GM23338 (cell line): ENCODE measurements around the gene TRAPPC12. TPM values are rescaled to one million over a fixed set of nuclear protein-coding genes. Genes with fewer than 3 reads are reported as not detected.

ENCODE experiments used
- ATAC-seq: fragments of 200-7000 bp; cut with Tn5 transposase; 3 replicates; pipeline ENCODE4 v1.9.1; 2020
- DNase-seq: peaks from one replicate; pipeline ENCODE4 v3.0.0-alpha.2; 2015; ENCODE audit warnings: low spot score
- H2AFZ ChIP-seq: fragments of 200-600 bp; sonication (generic); 2 replicates; pipeline ENCODE4 v1.8.0; 2016; ENCODE audit warnings: antibody characterized with exemption, mild to moderate bottlenecking, moderate library complexity
- H3F3A ChIP-seq: fragments of 200-600 bp; sonication (generic); replicated peaks from 2 replicates; pipeline ENCODE4 v1.8.0; 2017; ENCODE audit warnings: antibody characterized with exemption, mixed run types, low read depth
- H3K27ac ChIP-seq: fragments of 200-600 bp; sonication (generic); 2 replicates; pipeline ENCODE4 v1.6.1; 2016; ENCODE audit warnings: low read depth
- H3K27me3 ChIP-seq: fragments of 200-600 bp; sonication (generic); 2 replicates; pipeline ENCODE4 v1.8.0; 2016; ENCODE audit warnings: mild to moderate bottlenecking, mixed run types, moderate library complexity; ENCODE audit not compliant: insufficient read depth
- H3K36me3 ChIP-seq: fragments of 200-600 bp; sonication (generic); 2 replicates; pipeline ENCODE4 v1.8.0; 2016; ENCODE audit warnings: mild to moderate bottlenecking; ENCODE audit not compliant: insufficient read depth
- H3K4me1 ChIP-seq: fragments of 200-600 bp; sonication (generic); 2 replicates; pipeline ENCODE4 v1.8.0; 2016; ENCODE audit warnings: mild to moderate bottlenecking, moderate library complexity; ENCODE audit not compliant: insufficient read depth
- H3K4me2 ChIP-seq: fragments of 200-600 bp; sonication (generic); 2 replicates; pipeline ENCODE4 v1.7.1; 2017; ENCODE audit warnings: mixed run types
- H3K4me3 ChIP-seq: fragments of 200-600 bp; sonication (generic); 2 replicates; pipeline ENCODE4 v1.6.1; 2016; ENCODE audit warnings: mixed run types
- H3K79me2 ChIP-seq: fragments of 200-600 bp; sonication (generic); replicated peaks from 2 replicates; pipeline ENCODE4 v1.8.0; 2017; ENCODE audit warnings: mild to moderate bottlenecking; ENCODE audit not compliant: insufficient read depth
- H3K9me2 ChIP-seq: fragments of 200-600 bp; sonication (generic); 2 replicates; pipeline ENCODE4 v1.8.0; 2017; ENCODE audit not compliant: insufficient read depth
- H4K20me1 ChIP-seq: fragments of 200-600 bp; sonication (generic); replicated peaks from 2 replicates; pipeline ENCODE4 v1.8.0; 2017; ENCODE audit warnings: mild to moderate bottlenecking; ENCODE audit not compliant: insufficient read depth
- H3K27ac Mint-ChIP-seq: 2 replicates; pipeline ENCODE4 v1.8.0; 2020; ENCODE audit warnings: inconsistent platforms, mild to moderate bottlenecking, moderate library complexity, mixed read lengths
- H3K27me3 Mint-ChIP-seq: 3 replicates; pipeline ENCODE4 v1.8.0; 2022; ENCODE audit warnings: low read depth, mild to moderate bottlenecking, moderate library complexity, mixed read lengths, inconsistent platforms; ENCODE audit not compliant: insufficient read depth, poor library complexity
- H3K36me3 Mint-ChIP-seq: 3 replicates; pipeline ENCODE4 v1.8.0; 2021; ENCODE audit warnings: low read depth, mild to moderate bottlenecking, inconsistent platforms, moderate library complexity, mixed read lengths
- H3K4me1 Mint-ChIP-seq: 3 replicates; pipeline ENCODE4 v1.8.0; 2020; ENCODE audit warnings: mild to moderate bottlenecking, inconsistent platforms, mixed read lengths
- H3K4me3 Mint-ChIP-seq: 3 replicates; pipeline ENCODE4 v1.8.0; 2021; ENCODE audit warnings: moderate library complexity, mild to moderate bottlenecking, inconsistent platforms, mixed read lengths
- H3K9me3 Mint-ChIP-seq: 3 replicates; pipeline ENCODE4 v1.8.0; 2020; ENCODE audit warnings: moderate library complexity, mild to moderate bottlenecking, inconsistent platforms, mixed read lengths
- EZH2 ChIP-seq: fragments of 200-600 bp; sonication (generic); IDR thresholded peaks from one replicate; pipeline ENCODE4 v1.8.0; 2017; ENCODE audit warnings: antibody characterized with exemption, mild to moderate bottlenecking, low read depth; ENCODE audit not compliant: unreplicated experiment
- EZH2phosphoT487 ChIP-seq: fragments of 200-600 bp; sonication (generic); IDR thresholded peaks from one replicate; pipeline ENCODE4 v1.8.1; 2018; ENCODE audit warnings: antibody characterized with exemption; ENCODE audit not compliant: unreplicated experiment
- NANOG ChIP-seq: IDR thresholded peaks from 2 replicates; pipeline ENCODE4 v1.6.1; 2016; ENCODE audit warnings: antibody characterized with exemption, borderline replicate concordance
- polyA plus RNA-seq: library from polyadenylated mRNA; unstranded; fragments of >200 nt; fragmentation: Nextera tagmentation; extraction: Ambion mirVana; gene quantifications from 2 replicates; pipeline ENCODE4 v1.2.1, GENCODE V29; 2016
- total RNA-seq: library from RNA; depleted of rRNA; stranded (reverse); fragments of >200 nt; shearing (Covaris generic); gene quantifications from 2 replicates; pipeline ENCODE4 v1.2.3, GENCODE V29; 2014
- TF ChIP-seq, protein P1 (sequence below): IDR thresholded peaks from one replicate; pipeline ENCODE4 v1.6.1; 2018; ENCODE audit warnings: antibody characterized with exemption; ENCODE audit not compliant: unreplicated experiment
- TF ChIP-seq, protein P2 (sequence below): fragments of 250-450 bp; sonication (Bioruptor Pico); IDR thresholded peaks from 2 replicates; pipeline ENCODE4 v1.5.0; 2020; ENCODE audit warnings: mild to moderate bottlenecking, moderate library complexity
- TF ChIP-seq, protein P3 (sequence below): IDR thresholded peaks from 2 replicates; pipeline ENCODE4 v1.6.1; 2016; ENCODE audit warnings: antibody characterized with exemption

The TRAPPC12 gene
- total and polyA plus RNA-seq, 2 experiments from 2014 or later, result 48.9 to 57.7 TPM

DNA sequence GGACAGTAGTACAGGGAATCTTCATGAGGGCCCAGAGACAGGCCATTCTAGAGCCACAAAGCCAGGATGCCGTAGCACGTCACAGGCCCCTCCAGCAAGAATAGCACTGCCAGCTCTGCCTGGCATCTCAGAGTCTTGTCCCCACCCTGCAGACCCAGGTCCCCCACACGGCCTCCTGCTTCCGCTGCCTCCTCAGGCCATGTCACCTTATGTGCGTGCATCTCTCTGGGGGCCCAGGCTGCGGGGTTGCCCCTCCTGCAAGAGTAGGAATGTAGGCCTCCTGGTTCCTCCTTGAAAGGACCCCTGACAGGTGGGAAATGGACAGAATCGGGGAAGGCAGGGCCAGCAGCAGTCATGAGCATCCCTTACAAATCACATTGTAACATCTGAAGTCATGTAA lies 90.0 kb downstream of the TRAPPC12 start:
- no peak for ATAC-seq
- no peak overlapping the region for H3K27ac Mint-ChIP-seq

More for the DNA sequence above, 90.0 kb downstream of the TRAPPC12 start:
- DNase-seq, result no peak
- Histone ChIP-seq H3K27me3 (no peaks in the 10 kb centered on the region), H4K20me1 (no peaks in the 10 kb centered on the region), H3K79me2 (no peaks in the 10 kb centered on the region), H3K4me2 (no peak overlapping the region), H3K36me3 (no peaks in the 10 kb centered on the region), H3K27ac (no peak overlapping the region), H3F3A (no peaks in the 10 kb centered on the region), H3K4me1 (no peaks in the 10 kb centered on the region), H3K4me3 (no peak overlapping the region), H2AFZ (no peak overlapping the region), H3K9me2 (no peaks in the 10 kb centered on the region)
- no peak overlapping the region for H3K4me3 Mint-ChIP-seq
- TF ChIP-seq, protein P1, sequence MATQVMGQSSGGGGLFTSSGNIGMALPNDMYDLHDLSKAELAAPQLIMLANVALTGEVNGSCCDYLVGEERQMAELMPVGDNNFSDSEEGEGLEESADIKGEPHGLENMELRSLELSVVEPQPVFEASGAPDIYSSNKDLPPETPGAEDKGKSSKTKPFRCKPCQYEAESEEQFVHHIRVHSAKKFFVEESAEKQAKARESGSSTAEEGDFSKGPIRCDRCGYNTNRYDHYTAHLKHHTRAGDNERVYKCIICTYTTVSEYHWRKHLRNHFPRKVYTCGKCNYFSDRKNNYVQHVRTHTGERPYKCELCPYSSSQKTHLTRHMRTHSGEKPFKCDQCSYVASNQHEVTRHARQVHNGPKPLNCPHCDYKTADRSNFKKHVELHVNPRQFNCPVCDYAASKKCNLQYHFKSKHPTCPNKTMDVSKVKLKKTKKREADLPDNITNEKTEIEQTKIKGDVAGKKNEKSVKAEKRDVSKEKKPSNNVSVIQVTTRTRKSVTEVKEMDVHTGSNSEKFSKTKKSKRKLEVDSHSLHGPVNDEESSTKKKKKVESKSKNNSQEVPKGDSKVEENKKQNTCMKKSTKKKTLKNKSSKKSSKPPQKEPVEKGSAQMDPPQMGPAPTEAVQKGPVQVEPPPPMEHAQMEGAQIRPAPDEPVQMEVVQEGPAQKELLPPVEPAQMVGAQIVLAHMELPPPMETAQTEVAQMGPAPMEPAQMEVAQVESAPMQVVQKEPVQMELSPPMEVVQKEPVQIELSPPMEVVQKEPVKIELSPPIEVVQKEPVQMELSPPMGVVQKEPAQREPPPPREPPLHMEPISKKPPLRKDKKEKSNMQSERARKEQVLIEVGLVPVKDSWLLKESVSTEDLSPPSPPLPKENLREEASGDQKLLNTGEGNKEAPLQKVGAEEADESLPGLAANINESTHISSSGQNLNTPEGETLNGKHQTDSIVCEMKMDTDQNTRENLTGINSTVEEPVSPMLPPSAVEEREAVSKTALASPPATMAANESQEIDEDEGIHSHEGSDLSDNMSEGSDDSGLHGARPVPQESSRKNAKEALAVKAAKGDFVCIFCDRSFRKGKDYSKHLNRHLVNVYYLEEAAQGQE, result no peak
- TF ChIP-seq EZH2phosphoT487 (no peak), NANOG (no peak), EZH2 (no peak)
- TF ChIP-seq, protein P2, sequence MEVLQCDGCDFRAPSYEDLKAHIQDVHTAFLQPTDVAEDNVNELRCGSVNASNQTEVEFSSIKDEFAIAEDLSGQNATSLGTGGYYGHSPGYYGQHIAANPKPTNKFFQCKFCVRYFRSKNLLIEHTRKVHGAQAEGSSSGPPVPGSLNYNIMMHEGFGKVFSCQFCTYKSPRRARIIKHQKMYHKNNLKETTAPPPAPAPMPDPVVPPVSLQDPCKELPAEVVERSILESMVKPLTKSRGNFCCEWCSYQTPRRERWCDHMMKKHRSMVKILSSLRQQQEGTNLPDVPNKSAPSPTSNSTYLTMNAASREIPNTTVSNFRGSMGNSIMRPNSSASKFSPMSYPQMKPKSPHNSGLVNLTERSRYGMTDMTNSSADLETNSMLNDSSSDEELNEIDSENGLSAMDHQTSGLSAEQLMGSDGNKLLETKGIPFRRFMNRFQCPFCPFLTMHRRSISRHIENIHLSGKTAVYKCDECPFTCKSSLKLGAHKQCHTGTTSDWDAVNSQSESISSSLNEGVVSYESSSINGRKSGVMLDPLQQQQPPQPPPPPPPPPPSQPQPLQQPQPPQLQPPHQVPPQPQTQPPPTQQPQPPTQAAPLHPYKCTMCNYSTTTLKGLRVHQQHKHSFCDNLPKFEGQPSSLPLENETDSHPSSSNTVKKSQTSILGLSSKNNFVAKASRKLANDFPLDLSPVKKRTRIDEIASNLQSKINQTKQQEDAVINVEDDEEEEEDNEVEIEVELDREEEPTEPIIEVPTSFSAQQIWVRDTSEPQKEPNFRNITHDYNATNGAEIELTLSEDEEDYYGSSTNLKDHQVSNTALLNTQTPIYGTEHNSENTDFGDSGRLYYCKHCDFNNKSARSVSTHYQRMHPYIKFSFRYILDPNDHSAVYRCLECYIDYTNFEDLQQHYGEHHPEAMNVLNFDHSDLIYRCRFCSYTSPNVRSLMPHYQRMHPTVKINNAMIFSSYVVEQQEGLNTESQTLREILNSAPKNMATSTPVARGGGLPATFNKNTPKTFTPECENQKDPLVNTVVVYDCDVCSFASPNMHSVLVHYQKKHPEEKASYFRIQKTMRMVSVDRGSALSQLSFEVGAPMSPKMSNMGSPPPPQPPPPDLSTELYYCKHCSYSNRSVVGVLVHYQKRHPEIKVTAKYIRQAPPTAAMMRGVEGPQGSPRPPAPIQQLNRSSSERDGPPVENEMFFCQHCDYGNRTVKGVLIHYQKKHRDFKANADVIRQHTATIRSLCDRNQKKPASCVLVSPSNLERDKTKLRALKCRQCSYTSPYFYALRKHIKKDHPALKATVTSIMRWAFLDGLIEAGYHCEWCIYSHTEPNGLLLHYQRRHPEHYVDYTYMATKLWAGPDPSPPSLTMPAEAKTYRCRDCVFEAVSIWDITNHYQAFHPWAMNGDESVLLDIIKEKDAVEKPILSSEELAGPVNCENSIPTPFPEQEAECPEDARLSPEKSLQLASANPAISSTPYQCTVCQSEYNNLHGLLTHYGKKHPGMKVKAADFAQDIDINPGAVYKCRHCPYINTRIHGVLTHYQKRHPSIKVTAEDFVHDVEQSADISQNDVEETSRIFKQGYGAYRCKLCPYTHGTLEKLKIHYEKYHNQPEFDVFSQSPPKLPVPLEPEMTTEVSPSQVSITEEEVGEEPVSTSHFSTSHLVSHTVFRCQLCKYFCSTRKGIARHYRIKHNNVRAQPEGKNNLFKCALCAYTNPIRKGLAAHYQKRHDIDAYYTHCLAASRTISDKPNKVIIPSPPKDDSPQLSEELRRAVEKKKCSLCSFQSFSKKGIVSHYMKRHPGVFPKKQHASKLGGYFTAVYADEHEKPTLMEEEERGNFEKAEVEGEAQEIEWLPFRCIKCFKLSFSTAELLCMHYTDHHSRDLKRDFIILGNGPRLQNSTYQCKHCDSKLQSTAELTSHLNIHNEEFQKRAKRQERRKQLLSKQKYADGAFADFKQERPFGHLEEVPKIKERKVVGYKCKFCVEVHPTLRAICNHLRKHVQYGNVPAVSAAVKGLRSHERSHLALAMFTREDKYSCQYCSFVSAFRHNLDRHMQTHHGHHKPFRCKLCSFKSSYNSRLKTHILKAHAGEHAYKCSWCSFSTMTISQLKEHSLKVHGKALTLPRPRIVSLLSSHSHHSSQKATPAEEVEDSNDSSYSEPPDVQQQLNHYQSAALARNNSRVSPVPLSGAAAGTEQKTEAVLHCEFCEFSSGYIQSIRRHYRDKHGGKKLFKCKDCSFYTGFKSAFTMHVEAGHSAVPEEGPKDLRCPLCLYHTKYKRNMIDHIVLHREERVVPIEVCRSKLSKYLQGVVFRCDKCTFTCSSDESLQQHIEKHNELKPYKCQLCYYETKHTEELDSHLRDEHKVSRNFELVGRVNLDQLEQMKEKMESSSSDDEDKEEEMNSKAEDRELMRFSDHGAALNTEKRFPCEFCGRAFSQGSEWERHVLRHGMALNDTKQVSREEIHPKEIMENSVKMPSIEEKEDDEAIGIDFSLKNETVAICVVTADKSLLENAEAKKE (CRISPR knock-in tag), result no peak
- TF ChIP-seq, protein P3, sequence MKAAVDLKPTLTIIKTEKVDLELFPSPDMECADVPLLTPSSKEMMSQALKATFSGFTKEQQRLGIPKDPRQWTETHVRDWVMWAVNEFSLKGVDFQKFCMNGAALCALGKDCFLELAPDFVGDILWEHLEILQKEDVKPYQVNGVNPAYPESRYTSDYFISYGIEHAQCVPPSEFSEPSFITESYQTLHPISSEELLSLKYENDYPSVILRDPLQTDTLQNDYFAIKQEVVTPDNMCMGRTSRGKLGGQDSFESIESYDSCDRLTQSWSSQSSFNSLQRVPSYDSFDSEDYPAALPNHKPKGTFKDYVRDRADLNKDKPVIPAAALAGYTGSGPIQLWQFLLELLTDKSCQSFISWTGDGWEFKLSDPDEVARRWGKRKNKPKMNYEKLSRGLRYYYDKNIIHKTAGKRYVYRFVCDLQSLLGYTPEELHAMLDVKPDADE, result no peak
- H3K9me3 Mint-ChIP-seq, result no peaks in the 10 kb centered on the region
- H3K4me1 Mint-ChIP-seq, result peaks cover 22% of the 10 kb centered on the region
- H3K27me3 Mint-ChIP-seq, result peaks cover 9% of the 10 kb centered on the region
- peaks cover 35% of the 10 kb centered on the region for H3K36me3 Mint-ChIP-seq
